Hepatocyte (in vitro differentiated cells): Measurements from ENCODE around the gene LRRC4C.

Experiments used
- EZH2 ChIP-seq: fragments of 200-600 bp; sonication (generic); IDR thresholded peaks from 2 replicates; pipeline ENCODE4 v1.6.1; 2016; ENCODE audit warnings: antibody characterized with exemption, mild to moderate bottlenecking, borderline replicate concordance
- EZH2phosphoT487 ChIP-seq: fragments of 200-600 bp; sonication (generic); IDR thresholded peaks from one replicate; pipeline ENCODE4 v1.6.1; 2018; ENCODE audit warnings: antibody characterized with exemption, mild to moderate bottlenecking, low read depth, moderate library complexity; ENCODE audit not compliant: unreplicated experiment, severe bottlenecking
- TF ChIP-seq, protein P1 (sequence below): fragments of 200-600 bp; sonication (generic); IDR thresholded peaks from 2 replicates; pipeline ENCODE4 v1.5.1; 2016; ENCODE audit warnings: antibody characterized with exemption, mild to moderate bottlenecking; ENCODE audit not compliant: poor library complexity

DNA sequence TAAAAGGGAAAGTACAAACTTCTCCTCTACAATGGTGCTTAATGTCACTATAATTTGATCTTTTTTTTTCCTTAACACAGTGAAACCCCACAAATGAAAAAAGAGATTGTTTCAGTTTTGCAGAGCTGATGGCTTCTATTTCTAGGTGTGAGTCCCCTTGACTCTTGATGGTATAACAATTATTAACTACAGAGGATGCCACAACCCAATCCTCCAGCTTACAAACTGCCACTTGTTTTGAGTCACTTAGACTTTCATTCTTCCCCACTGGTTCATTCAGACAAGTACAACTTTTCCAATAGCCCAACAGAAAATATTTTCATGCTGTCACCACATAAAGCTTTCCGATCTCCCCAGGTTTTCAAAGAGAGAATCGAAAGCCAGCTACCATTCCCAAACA is 812.2 kb downstream of the LRRC4C start:
- TF ChIP-seq, protein P1, sequence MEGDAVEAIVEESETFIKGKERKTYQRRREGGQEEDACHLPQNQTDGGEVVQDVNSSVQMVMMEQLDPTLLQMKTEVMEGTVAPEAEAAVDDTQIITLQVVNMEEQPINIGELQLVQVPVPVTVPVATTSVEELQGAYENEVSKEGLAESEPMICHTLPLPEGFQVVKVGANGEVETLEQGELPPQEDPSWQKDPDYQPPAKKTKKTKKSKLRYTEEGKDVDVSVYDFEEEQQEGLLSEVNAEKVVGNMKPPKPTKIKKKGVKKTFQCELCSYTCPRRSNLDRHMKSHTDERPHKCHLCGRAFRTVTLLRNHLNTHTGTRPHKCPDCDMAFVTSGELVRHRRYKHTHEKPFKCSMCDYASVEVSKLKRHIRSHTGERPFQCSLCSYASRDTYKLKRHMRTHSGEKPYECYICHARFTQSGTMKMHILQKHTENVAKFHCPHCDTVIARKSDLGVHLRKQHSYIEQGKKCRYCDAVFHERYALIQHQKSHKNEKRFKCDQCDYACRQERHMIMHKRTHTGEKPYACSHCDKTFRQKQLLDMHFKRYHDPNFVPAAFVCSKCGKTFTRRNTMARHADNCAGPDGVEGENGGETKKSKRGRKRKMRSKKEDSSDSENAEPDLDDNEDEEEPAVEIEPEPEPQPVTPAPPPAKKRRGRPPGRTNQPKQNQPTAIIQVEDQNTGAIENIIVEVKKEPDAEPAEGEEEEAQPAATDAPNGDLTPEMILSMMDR, result no peak
- TF ChIP-seq EZH2, result no peak
- TF ChIP-seq EZH2phosphoT487, result no peak
